MM.1S (cell line): Measurements from ENCODE around the gene SDK1.

Source experiments
- EZH2 ChIP-seq: fragments of 300-600 bp; sonication (generic); optimal IDR thresholded peaks from 2 replicates; pipeline ENCODE3; 2017; ENCODE audit warnings: low read depth, mild to moderate bottlenecking, antibody characterized with exemption, low read length, mixed read lengths
- EZH2phosphoT487 ChIP-seq: fragments of 300-600 bp; sonication (generic); IDR thresholded peaks from 2 replicates; pipeline ENCODE4 v1.6.1; 2018; ENCODE audit warnings: antibody characterized with exemption, low read length
- TF ChIP-seq, protein P1 (sequence below): fragments of 300-600 bp; sonication (generic); IDR thresholded peaks from 2 replicates; pipeline ENCODE4 v1.5.1; 2016; ENCODE audit warnings: antibody characterized with exemption, low read length, mixed read lengths

DNA sequence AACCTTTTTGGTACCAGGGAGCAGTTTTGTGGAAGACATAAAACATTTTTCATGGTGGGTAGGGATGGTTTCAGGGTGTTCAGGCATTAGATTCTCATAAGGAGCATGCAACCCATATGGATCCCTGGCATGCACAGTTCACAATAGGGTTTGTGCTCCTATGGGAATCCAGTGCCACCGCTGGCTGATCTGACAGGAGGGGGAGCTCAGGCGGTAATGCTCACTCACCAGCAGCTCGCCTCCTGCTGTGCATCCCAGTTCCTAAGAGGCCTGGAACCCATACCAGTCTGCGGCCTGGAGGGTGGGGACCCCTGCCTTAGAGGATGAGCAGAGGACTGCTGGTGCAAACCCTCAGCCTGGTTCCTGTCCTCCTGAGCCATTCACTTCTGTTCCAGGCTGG lies 561.7 kb downstream of the SDK1 start:
- TF ChIP-seq, protein P1, sequence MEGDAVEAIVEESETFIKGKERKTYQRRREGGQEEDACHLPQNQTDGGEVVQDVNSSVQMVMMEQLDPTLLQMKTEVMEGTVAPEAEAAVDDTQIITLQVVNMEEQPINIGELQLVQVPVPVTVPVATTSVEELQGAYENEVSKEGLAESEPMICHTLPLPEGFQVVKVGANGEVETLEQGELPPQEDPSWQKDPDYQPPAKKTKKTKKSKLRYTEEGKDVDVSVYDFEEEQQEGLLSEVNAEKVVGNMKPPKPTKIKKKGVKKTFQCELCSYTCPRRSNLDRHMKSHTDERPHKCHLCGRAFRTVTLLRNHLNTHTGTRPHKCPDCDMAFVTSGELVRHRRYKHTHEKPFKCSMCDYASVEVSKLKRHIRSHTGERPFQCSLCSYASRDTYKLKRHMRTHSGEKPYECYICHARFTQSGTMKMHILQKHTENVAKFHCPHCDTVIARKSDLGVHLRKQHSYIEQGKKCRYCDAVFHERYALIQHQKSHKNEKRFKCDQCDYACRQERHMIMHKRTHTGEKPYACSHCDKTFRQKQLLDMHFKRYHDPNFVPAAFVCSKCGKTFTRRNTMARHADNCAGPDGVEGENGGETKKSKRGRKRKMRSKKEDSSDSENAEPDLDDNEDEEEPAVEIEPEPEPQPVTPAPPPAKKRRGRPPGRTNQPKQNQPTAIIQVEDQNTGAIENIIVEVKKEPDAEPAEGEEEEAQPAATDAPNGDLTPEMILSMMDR = no peak
- no peak for TF ChIP-seq EZH2
- TF ChIP-seq EZH2phosphoT487 = no peak
